ENCODE measurements around the gene NUP210.
"Not testable (repeated sequence)": the region's sequence is repeated elsewhere in the genome, so short reads cannot be mapped to it uniquely, and the experiment has no call there.

GRCh38 chr3:13436213-13436612, 16.1 kb upstream of the NUP210 start:
- not testable (repeated sequence) for TF ChIP-seq CTCF, POLR2A (IDR thresholded peaks at IDR 0.05)

All from thyroid gland (tissue), 4 donors.